Trophoblast cell (in vitro differentiated cells and primary cell): ENCODE measurements around the gene OLFM2.

Experiments used
- DNase-seq, 2 donors: peaks; one replicate each; pipeline ENCODE4 v3.0.0-alpha.2; 2016
- H2AFZ ChIP-seq: 2 replicates; pipeline ENCODE4 v1.6.1; 2013; ENCODE audit warnings: low read length, moderate library complexity, mild to moderate bottlenecking; ENCODE audit not compliant: insufficient read depth, poor library complexity
- H2AK5ac ChIP-seq: 2 replicates; pipeline ENCODE4 v1.6.1; 2013; ENCODE audit warnings: mild to moderate bottlenecking, low read length
- H2BK120ac ChIP-seq: 2 replicates; pipeline ENCODE4 v1.6.1; 2013; ENCODE audit warnings: low read length, mild to moderate bottlenecking, moderate library complexity; ENCODE audit not compliant: insufficient read depth, poor library complexity
- H2BK12ac ChIP-seq: 2 replicates; pipeline ENCODE4 v1.6.1; 2013; ENCODE audit warnings: mild to moderate bottlenecking, low read length, moderate library complexity
- H2BK5ac ChIP-seq: 2 replicates; pipeline ENCODE4 v1.6.1; 2013; ENCODE audit warnings: low read length, low read depth, moderate library complexity, mild to moderate bottlenecking; ENCODE audit not compliant: poor library complexity
- H3K14ac ChIP-seq: 2 replicates; pipeline ENCODE4 v1.6.1; 2013; ENCODE audit warnings: mild to moderate bottlenecking, low read length
- H3K18ac ChIP-seq: 2 replicates; pipeline ENCODE4 v1.6.1; 2013; ENCODE audit warnings: mild to moderate bottlenecking, low read length
- H3K23ac ChIP-seq: 2 replicates; pipeline ENCODE4 v1.6.1; 2013; ENCODE audit warnings: low read length
- H3K27ac ChIP-seq: 2 replicates; pipeline ENCODE4 v1.5.1; 2013; ENCODE audit warnings: low read depth, mild to moderate bottlenecking, inconsistent platforms, low read length, moderate library complexity
- H3K27me3 ChIP-seq: 2 replicates; pipeline ENCODE4 v1.6.1; 2013; ENCODE audit warnings: inconsistent platforms, mild to moderate bottlenecking, low read length, moderate library complexity; ENCODE audit not compliant: insufficient read depth
- H3K36me3 ChIP-seq, 2 experiments: 1 replicate in 1 of 2; 2 replicates in 1 of 2; pipeline ENCODE4 v1.6.1; 2013; ENCODE audit warnings: low read length in 2 of 2, mild to moderate bottlenecking in 2 of 2, moderate library complexity in 1 of 2; ENCODE audit not compliant: insufficient read depth in 2 of 2, control insufficient read depth in 1 of 2
- H3K4ac ChIP-seq: 2 replicates; pipeline ENCODE4 v1.6.1; 2013; ENCODE audit warnings: low read depth, mild to moderate bottlenecking, low read length, moderate library complexity
- H3K4me1 ChIP-seq, 2 experiments: 1 replicate in 1 of 2; 2 replicates in 1 of 2; pipeline ENCODE4 v1.6.1; 2013; ENCODE audit warnings: low read length in 2 of 2, mild to moderate bottlenecking in 2 of 2, moderate library complexity in 1 of 2; ENCODE audit not compliant: insufficient read depth in 2 of 2, control insufficient read depth in 1 of 2
- H3K4me2 ChIP-seq: 2 replicates; pipeline ENCODE4 v1.6.1; 2013; ENCODE audit warnings: inconsistent platforms, mild to moderate bottlenecking, low read length, moderate library complexity
- H3K4me3 ChIP-seq: 2 replicates; pipeline ENCODE4 v1.5.1; 2013; ENCODE audit warnings: mild to moderate bottlenecking, low read depth, low read length, inconsistent platforms
- H3K79me1 ChIP-seq: one replicate; pipeline ENCODE4 v1.6.1; 2013; ENCODE audit warnings: low read length
- H3K79me2 ChIP-seq: 2 replicates; pipeline ENCODE4 v1.6.1; 2013; ENCODE audit warnings: low read length, mild to moderate bottlenecking; ENCODE audit not compliant: control insufficient read depth, insufficient read depth, poor library complexity
- H3K9ac ChIP-seq: 2 replicates; pipeline ENCODE4 v1.6.1; 2013; ENCODE audit warnings: mild to moderate bottlenecking, low read length
- H3K9me3 ChIP-seq: 2 replicates; pipeline ENCODE4 v1.6.1; 2013; ENCODE audit warnings: low read depth, mild to moderate bottlenecking, control low read depth, inconsistent platforms, low read length; ENCODE audit not compliant: insufficient read depth
- H4K12ac ChIP-seq: 2 replicates; pipeline ENCODE4 v1.6.1; 2013; ENCODE audit warnings: low read depth, mild to moderate bottlenecking, low read length, moderate library complexity
- H4K8ac ChIP-seq: 2 replicates; pipeline ENCODE4 v1.6.1; 2013; ENCODE audit warnings: low read depth, mild to moderate bottlenecking, low read length, moderate library complexity
- H4K91ac ChIP-seq: one replicate; pipeline ENCODE4 v1.6.1; 2013; ENCODE audit warnings: low read depth, mild to moderate bottlenecking, low read length, moderate library complexity
- WGBS: extraction: QIAGEN DNeasy Blood & Tissue Kit; methylation state at CpG from one replicate; pipeline ENCODE4 v1.1.7; 2013; ENCODE audit warnings: missing lambda C conversion rate; ENCODE audit not compliant: insufficient read length, insufficient coverage; ENCODE audit errors: extremely low coverage; 5-methylcytosine and 5-hydroxymethylcytosine counted together

Gene OLFM2

GRCh38 chr19:9906475-9907087, 29.7 kb downstream of the OLFM2 start:
- no peaks in the 10 kb centered on the region for H3K79me1 ChIP-seq
- H3K18ac ChIP-seq = no peak overlapping the region
- no peak overlapping the region for H3K27ac ChIP-seq
- H3K4ac ChIP-seq = no peak overlapping the region
- no peak overlapping the region for H4K91ac ChIP-seq
- no peak overlapping the region for H3K23ac ChIP-seq
- H3K9ac ChIP-seq = no peak overlapping the region
- no peaks in the 10 kb centered on the region for H3K27me3 ChIP-seq
- no peak overlapping the region for H2AFZ ChIP-seq
- peaks cover 1 to 7% of the 10 kb centered on the region in 2 experiments for H3K4me1 ChIP-seq
- no peaks in the 10 kb centered on the region for H3K36me3 ChIP-seq
- H3K79me2 ChIP-seq = no peaks in the 10 kb centered on the region
- no peak overlapping the region for H3K14ac ChIP-seq
- H4K8ac ChIP-seq = no peak overlapping the region
- no peak overlapping the region for H2BK12ac ChIP-seq
- no peak overlapping the region for H4K12ac ChIP-seq
- no peak overlapping the region for H3K4me3 ChIP-seq
- H3K9me3 ChIP-seq = peaks cover 2% of the 10 kb centered on the region
- no CpG with 5 or more reads among the region's 16 CpGs for WGBS
- H2BK120ac ChIP-seq = no peak overlapping the region
- no peak overlapping the region for H2AK5ac ChIP-seq
- no peak for DNase-seq
- no peak overlapping the region for H2BK5ac ChIP-seq
- no peak overlapping the region for H3K4me2 ChIP-seq

- Histone ChIP-seq H3K4me3 (no peak overlapping the region), H3K79me1 (no peaks in the 10 kb centered on the region), H3K27ac (no peak overlapping the region), H3K4ac (no peak overlapping the region), H2AK5ac (no peak overlapping the region), H4K8ac (no peak overlapping the region), H3K36me3 (no peaks in the 10 kb centered on the region), H3K18ac (no peak overlapping the region), H2BK5ac (no peak overlapping the region), H3K79me2 (no peaks in the 10 kb centered on the region), H2BK12ac (no peak overlapping the region), H3K14ac (no peak overlapping the region), H3K9ac (no peak overlapping the region), H3K4me2 (no peak overlapping the region), H3K9me3 (peaks cover 2% of the 10 kb centered on the region), H3K4me1 (peaks cover 0 to 6% of the 10 kb centered on the region in 2 experiments), H2BK120ac (no peak overlapping the region), H4K12ac (no peak overlapping the region), H3K27me3 (no peaks in the 10 kb centered on the region), H4K91ac (no peak overlapping the region), H2AFZ (no peak overlapping the region), H3K23ac (no peak overlapping the region)
- no CpG with 5 or more reads among the region's 5 CpGs for WGBS
- DNase-seq = no peak
These were observed 33.0 kb downstream of the OLFM2 start for GRCh38 chr19:9903336-9903735.

GRCh38 chr19:9901642-9902041, 34.7 kb downstream of the OLFM2 start:
- Histone ChIP-seq H4K12ac (no peak overlapping the region), H3K4me1 (peaks cover 0 to 6% of the 10 kb centered on the region in 2 experiments), H3K27ac (no peak overlapping the region), H3K79me1 (no peaks in the 10 kb centered on the region), H3K4me3 (no peak overlapping the region), H3K14ac (no peak overlapping the region), H3K9me3 (peaks cover 2% of the 10 kb centered on the region), H3K79me2 (no peaks in the 10 kb centered on the region), H2BK12ac (no peak overlapping the region), H2BK120ac (no peak overlapping the region), H3K4me2 (no peak overlapping the region), H3K27me3 (no peaks in the 10 kb centered on the region), H2BK5ac (no peak overlapping the region), H3K9ac (no peak overlapping the region), H3K4ac (no peak overlapping the region), H3K36me3 (no peaks in the 10 kb centered on the region), H3K23ac (no peak overlapping the region), H3K18ac (no peak overlapping the region), H2AFZ (no peak overlapping the region), H4K8ac (no peak overlapping the region), H2AK5ac (no peak overlapping the region), H4K91ac (no peak overlapping the region)
- DNase-seq = no peak
- no CpG with 5 or more reads among the region's 5 CpGs for WGBS

GRCh38 chr19:9901020-9901419, 35.3 kb downstream of the OLFM2 start:
- H4K8ac ChIP-seq = no peak overlapping the region
- no peak overlapping the region for H2BK5ac ChIP-seq
- peaks cover 0 to 6% of the 10 kb centered on the region in 2 experiments for H3K4me1 ChIP-seq
- H3K27me3 ChIP-seq = no peaks in the 10 kb centered on the region
- H3K14ac ChIP-seq = no peak overlapping the region
- H2BK12ac ChIP-seq = no peak overlapping the region
- no peak overlapping the region for H4K91ac ChIP-seq
- no peak overlapping the region for H3K27ac ChIP-seq
- H2BK120ac ChIP-seq = no peak overlapping the region
- H3K9ac ChIP-seq = no peak overlapping the region
- no peaks in the 10 kb centered on the region for H3K36me3 ChIP-seq
- H3K79me1 ChIP-seq = no peaks in the 10 kb centered on the region
- H3K18ac ChIP-seq = no peak overlapping the region
- H2AK5ac ChIP-seq = no peak overlapping the region
- H4K12ac ChIP-seq = no peak overlapping the region
- no peaks in the 10 kb centered on the region for H3K79me2 ChIP-seq
- no peak overlapping the region for H3K4ac ChIP-seq
- peaks cover 2% of the 10 kb centered on the region for H3K9me3 ChIP-seq
- no peak overlapping the region for H3K4me3 ChIP-seq
- no peak overlapping the region for H2AFZ ChIP-seq
- no peak overlapping the region for H3K23ac ChIP-seq
- no CpG with 5 or more reads among the region's 5 CpGs for WGBS
- no peak overlapping the region for H3K4me2 ChIP-seq
- DNase-seq = no peak
